GM18505 (cell line): ENCODE data around the gene MATN3.

Source experiments
- ATAC-seq: cut with Tn5 transposase; IDR thresholded peaks from one replicate; pipeline ENCODE4 v1.9.1; 2021; ENCODE audit not compliant: unreplicated experiment
- POLR2A ChIP-seq: IDR thresholded peaks from 4 replicates; pipeline ENCODE4 v1.6.1; 2011; ENCODE audit warnings: borderline replicate concordance; ENCODE audit not compliant: insufficient read depth, insufficient read length; ENCODE audit errors: extremely low read depth

Gene MATN3

DNA sequence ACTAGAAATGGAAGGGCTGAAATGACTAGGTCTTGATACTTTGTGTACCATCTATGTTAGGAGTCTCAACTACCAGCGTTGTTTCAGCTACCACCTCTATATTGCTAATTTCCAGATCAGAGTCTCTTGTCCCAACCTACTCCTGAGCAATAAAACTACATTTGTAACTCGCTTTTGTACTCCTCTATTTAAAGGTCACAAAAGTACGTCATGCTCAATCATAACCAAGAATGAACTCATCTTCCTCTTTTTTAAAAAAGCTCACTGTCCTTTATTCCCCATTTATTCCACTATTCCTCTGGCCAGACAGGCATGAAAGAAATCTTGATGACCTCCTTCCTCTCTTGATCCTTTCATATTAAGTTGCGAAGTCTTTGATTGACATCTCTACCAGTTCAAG lies 11.2 kb upstream of the MATN3 start:
- TF ChIP-seq POLR2A = no peak
- ATAC-seq = no peak

DNA sequence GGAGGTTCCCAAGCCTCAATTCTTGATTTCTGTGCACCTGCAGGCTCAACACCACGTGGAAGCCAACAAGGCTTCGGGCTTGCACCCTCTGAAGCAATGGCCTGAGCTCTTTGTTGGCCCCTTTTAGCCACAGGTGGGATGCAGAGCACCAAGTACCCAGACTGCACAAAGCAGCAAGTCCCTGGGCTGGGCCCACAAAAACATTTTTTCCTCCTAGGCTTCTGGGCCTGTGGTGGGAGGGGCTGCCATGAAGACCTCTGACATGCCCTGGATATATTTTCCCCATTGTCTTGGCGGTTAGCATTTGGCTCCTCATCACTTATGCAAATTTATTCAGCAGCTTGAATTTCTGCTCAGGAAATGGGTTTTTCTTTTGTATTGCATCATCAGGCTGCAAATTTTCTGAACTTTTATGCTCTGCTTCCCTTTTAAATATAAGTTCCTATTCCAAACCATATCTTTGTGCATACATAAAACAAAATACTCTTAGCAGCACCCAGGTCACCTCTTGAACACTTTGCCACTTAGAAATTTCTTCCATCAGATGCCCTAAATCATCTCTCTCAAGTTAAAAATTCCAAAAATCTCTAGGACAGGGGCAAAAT lies 9.0 kb upstream of the MATN3 start:
- no peak for ATAC-seq
- TF ChIP-seq POLR2A = no peak

DNA sequence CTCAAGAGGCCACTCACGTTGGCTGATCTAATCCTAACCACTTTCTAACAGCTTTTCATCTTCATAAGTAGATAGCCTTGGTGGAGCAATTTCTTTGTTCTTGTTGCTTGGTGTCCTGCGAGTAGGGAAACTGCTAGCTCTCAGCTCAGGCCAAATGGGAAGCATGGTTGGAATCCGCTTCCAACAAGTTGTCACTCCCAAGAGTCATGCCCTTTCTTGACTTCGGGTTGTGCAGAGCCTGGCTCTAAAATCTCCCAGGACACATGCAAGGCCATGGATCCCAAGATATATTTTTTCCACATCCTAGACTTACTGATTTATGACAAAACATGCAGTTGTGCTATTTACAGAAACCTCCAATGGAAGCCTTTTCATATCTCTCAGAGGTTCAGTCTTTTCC lies 7.3 kb upstream of the MATN3 start:
- TF ChIP-seq POLR2A = no peak
- ATAC-seq = no peak

DNA sequence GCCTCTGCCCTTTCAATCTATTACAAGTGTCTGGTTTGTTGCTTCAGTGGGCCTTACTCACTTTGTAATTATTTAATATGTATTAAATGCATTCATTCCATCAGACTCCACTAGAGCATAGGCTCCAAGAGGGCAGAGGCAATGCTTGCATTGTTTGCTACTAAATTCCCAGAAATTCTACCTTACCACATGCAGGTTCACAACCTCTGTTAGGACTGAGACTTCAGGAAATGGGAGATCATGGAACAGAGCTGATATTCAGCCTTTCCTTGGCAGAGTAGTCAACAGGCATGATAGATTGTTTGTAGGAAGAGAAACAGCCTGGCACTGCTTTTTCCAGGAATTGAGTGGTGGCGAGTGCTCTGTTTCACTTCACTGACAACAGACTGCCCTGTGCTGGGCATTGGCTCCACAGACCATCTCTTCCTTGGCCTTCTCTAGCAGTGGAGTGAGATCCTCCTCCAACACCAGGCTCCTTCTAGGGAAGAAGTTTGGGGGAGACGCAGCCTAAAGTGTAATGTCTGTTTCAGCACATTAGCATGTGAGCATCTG lies 6.2 kb upstream of the MATN3 start:
- ATAC-seq = no peak
- no peak for TF ChIP-seq POLR2A

DNA sequence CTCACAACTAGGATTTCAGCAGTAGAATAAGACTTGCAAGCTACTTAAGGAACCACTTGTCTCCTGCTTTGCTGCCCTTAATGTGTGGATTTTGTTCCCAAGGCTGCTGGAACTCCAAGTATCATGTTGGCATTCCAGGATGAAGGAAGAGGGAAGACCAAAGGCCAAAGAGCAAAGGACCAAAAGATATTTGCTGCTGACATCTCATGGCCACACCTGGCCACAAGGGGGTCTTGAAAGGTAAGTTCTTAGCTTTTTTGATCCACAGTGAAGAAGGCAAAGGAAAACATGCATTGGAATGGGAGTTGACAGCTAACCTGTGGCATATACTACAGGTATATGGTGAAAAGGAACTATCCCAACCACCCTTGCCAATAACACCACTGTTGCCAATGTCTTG lies 3.9 kb upstream of the MATN3 start:
- TF ChIP-seq POLR2A = no peak
- no peak for ATAC-seq

DNA sequence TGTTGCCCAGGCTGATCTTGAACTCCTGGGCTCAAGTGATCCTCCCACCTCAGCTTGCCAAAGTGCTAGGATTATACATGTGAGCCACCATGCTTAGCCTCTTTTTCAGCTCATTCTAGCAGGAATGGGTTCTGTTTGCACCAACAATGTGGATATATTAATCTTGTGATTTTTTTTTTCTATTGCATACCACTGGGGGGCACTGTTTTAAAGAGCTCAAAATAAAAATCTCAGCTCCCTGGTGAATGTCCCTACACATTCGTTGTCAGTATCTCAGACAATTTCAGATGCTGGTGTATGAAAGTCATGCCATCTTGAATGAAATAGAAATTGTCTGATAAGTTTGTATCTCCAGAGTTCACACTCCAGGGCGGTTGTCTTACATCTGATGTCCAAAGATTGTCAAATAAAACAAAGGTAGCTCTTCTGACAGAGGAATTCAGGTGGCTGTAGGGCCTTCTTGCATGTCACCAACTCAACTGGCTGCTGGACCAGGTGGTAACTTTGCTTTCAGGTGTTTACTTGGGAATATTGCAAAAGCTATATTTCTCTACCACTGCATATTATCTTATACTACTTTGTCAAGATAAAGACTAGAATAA lies 3.1 kb upstream of the MATN3 start:
- no peak for TF ChIP-seq POLR2A
- no peak for ATAC-seq

DNA sequence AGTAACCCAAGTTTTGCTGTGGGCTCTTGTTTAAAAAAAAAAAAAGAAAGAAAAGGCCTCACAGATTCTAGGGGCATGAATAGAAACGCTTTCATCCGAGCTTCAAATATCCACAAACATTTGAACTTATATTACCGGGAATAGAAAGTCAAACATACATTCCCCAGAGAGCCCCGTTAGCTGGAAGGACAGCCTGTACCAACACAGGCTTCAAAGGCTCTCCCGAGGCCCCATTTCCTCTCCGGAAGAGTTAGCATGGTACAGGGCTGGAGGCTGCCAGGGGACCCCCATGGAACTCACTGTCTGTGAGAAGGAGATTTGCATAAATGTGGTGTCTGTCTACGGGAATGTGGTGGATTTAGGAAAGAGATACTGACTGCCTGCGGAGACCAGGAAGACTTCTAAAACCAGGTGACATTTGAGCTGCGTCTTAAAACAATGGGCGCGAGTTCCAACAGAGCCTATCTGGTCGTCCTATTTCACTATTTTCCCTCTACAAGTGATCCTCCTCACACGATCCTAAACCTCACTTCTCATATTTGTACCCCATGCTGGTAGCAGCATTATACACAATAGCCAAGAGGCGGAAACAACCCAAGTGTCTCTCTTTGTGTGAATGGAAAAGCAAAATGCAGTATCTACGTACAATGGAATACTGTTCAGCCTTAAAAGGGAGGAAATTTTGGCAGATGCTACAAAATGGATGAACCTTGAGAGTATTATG lies 820 bp upstream of the MATN3 start:
- ATAC-seq = no peak
- TF ChIP-seq POLR2A = no peak

DNA sequence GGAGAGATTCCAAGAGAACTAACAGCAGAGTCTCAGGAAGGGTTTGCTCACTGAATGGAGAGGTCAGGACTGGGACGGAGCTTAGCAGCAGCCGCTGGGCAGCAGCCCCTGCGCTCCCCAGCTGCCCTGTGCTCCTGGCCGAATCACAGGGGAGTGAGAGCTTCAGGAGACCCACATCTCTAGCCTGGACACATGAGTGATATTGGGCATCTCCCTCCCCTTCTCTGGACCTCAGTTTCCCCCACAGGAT lies 511 bp downstream of the MATN3 start:
- ATAC-seq = no peak
- TF ChIP-seq POLR2A = no peak

DNA sequence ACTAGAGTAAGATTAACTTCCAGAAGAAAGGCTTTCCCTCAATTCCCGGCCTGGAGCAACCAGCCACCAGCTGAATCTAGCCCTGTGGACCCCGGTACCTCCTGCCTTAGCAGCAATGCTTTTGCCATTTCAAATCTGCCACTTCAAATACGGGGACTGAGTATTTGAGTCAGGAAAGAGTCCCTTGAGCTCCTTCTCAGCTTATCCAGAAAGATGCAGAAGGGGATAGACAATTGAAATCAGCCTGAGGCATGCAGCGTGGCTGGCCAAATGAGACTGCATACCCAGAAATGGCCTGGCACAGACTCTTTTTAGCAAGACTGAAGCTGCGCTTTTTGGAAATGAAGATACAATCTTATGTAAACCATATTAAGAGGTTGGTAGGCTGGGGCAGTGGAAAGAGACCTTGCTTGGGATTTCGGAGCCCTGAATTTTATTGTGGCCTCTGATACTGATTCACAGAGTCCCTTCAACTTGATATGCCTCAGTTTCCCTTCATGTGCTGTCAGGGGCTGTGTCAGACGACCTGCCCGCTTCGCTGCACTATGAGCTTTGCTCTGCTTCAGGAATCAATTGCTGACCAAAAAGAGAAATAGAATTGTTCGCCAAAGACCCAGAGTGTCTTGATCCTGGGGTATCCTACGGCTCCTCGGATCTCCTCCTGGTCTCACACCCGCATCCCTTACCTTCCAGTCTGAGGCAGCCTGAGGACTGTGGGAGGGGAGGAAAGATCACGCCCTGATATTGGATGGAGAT lies 1.0 kb downstream of the MATN3 start:
- no peak for TF ChIP-seq POLR2A
- no peak for ATAC-seq

DNA sequence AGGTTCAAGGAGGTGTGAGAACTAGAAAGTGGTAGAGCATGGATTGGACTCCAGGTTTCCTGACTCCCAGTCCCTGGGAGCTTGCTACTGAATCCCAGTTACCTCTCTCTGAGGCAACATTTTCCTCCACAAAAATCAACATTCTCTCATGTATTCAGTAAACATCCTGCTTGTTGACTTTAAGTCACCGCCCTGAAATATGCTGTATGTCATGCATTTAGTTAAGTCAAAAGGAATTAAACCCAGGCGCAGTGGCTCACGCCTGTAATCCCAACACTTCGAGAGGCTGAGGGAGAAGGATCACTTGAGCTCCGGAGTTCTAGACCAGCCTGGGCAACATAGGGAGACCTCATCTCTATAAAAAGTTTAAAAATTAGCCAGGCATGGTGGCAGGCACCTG lies 3.8 kb downstream of the MATN3 start:
- ATAC-seq = no peak
- TF ChIP-seq POLR2A = no peak

DNA sequence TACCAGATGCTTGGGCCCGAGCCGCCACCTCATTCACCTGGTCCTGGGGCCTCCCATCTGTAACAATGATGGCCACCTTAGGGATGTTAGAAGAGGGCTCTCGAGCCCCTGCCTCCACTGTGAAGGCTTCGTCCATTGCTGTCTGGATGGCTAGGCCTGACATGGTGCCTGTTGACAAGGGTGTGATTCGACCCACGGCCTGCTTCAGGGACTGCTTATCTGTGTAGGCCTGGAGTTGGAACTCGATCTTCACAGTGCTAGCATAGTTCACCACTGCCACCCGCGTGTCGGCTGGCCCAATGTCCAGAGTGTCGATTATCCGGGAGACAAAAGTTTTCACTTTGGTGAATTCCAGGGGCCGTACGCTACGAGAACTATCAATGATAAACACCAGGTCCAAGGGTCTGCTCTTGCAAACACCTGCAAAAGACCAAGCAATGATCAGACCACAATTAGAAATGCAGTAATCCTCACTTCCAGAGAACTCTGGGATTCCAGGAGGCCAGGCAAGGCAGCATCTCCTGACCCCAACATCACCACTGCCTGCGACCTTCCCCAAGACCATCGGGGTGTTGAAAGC lies 6.5 kb downstream of the MATN3 start:
- TF ChIP-seq POLR2A = no peak
- no peak for ATAC-seq

DNA sequence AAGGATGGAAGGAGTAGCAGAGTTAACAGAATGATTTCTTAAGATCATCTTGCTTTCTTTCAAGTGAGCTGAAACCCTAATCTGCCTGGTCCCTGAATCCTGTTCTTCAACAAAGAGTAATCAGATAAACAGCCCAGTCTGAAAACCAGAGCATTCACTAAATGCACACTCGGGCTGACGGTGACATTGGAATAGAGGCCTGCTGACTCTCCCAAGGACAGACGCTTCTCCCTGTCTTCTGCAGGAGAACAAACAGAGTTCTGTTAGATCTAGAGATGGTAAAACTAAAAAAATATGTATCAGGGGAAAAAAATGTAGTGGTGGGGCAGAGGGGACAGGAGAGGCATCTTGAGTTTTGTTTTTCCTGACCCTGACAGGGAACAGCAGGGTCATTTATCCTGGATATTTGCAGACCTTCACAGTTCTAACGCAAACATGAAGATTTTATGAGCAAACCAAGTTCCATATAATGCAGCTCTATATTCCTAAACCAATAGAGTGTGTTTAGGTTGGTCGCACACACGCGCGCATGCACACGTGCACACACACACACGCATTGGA lies 7.3 kb downstream of the MATN3 start:
- no peak for TF ChIP-seq POLR2A
- ATAC-seq = no peak

DNA sequence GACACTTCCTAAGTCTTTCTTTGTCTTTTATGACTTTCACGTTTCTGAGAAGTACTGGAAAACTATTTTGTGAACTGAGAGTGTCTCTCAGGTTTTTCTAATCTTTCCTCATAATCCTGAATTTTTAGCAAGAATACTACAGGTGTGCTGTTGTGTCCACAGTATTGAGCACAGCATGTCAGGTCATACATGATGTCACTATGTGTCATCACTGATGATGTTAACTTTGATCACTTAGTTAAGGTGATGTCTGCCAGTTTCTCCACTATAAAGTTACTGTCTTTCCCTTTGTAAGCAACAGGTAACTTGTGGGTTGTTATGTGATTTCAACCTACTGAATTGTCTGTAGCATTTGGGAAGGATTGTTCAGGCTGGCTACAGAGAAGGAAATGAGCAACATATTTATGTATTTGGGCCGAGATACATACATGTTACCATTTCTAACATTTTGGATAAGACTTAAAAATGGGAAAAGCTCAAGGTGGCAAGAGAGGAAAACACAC lies 11.1 kb downstream of the MATN3 start:
- ATAC-seq = no peak
- no peak for TF ChIP-seq POLR2A
